Activated T-helper 9 cell treated with anti-CD3 and anti-CD28 coated beads, Interleukin-2, amount 50 U/mL, for 16 hours (primary cell): Measurements from ENCODE around the gene LDHB.
"Not testable (repeated sequence)": the region's sequence is repeated elsewhere in the genome, so short reads cannot be mapped to it uniquely, and the experiment has no call there.

Experiments
- DNase-seq: peaks from one replicate; pipeline ENCODE4 v3.0.0-alpha.2; 2020; ENCODE audit warnings: low read depth

LDHB gene

DNA sequence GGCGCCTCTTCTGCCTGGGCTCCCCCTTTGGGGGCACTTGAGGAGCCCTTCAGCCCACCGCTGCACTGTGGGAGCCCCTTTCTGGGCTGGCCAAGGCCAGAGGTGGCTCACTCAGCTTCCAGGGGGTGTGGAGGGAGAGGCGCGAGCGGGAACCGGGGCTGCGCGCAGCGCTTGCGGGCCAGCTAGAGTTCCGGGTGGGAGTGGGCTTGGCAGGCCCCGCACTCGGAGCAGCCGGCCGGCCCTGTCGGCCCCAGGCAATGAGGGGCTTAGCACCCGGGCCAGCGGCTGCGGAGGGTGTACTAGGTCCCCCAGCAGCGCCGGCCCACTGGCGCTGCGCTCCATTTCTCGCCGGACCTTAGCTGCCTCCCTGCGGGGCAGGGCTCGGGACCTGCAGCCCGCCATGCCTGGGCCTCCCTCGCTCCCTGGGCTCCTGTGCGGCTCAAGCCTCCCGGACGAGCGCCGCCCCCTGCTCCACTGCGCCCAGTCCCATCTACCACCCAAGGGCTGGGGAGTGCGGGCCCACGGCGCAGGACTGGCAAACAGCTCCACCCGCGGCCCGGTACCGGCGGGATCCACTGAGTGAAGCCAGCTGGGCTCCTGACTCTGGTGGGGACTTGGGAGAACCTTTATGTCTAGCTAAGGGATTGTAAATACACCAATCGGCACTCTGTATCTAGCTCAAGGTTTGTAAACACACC is 3.9 kb upstream of the LDHB start:
- not testable (repeated sequence) for DNase-seq

DNA sequence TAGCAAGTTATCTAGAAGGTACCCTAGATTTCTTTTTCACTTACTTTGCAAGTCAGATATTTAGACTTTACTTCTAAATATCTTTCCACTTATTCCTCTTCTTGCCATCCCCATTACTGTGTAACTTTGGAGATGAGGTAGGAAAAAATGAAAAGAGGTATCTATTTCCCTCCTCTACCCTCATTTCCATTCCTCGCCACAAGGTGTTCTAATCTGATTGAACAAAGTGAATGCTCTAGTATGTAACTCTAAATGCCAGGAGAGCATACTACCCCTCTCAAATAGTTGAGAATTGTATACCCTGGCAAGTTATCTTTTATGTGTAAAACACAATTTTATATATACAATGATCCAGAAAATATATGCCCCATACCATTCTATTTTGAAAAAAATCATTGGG is 1.7 kb upstream of the LDHB start:
- DNase-seq = no peak

DNA sequence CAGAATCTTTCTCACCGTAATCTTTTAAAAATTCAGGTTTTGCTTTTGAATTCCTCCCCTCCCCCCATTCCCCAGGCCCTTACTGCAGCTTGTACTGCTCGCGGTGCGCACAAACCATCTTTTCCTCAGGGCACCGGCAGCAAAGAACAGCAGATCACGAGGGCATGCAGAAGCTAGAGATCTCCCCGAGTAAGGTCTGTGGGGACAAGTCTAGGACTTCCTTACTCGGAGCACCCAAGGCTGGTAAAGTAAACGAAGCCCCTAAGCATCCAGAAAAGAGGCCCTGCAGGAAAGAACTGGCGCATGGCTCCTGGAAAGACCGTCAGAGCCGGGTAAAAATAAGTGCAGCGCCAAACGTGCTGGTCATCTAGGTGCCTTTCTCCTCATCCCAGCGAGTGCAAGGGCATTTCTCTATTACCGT is 727 bp downstream of the LDHB start:
- DNase-seq = peak; percentile 18

DNA sequence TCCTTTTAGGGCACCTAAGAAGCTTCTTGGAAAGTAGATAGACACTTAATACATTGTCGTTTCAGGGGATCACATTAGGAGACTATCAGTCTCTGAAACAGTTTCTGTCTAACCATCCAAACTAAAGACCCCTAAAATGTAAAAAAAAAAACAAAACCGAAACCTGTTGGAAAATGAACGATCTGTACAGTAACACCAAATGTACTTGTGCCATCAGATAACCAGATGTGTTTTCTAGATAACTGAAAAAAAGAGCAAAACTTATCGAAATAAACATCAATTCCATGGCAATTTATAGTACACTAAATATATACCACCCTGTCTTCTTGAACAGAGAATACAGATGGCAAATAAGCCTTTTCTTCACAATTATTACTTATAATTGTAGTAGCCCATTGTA is 2.1 kb downstream of the LDHB start:
- no peak for DNase-seq

DNA sequence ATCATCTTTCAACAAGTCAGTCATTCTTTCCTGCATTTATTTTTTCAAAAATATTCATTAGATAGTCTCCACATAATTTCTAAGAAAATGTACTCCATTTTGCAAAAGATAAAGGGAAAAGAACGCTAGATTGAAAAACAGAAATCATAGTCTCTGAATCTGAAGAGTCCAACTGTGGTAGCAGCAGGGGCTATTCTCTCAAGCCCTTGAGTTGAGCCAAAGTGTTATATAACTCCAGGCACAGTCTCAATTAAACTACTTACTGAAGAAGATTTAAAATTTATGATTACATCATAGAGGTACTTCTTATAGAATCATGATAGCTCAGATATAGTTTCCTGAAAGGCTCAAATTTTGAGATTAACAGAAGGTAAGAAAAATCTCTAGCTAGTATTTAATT is 5.8 kb downstream of the LDHB start:
- no peak for DNase-seq

DNA sequence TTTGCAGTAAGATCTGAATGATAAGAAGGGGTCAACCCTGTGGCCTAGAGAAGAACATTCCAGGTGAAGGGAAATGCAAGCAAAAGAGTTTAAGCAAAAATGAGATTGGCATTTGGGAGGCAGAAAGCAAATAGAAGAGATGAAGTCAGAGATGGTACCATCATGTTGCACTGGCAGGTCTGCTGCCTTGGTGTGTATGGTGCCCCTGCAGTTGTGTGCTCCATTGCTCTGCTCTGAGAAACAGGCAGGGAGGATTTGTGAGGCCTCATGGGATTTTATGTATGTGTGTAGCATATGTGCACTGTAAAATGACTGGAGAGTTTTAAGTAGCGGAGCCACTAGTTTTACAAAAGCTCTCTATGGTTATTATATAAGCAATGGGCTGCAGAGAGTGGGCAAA is 6.6 kb downstream of the LDHB start:
- no peak for DNase-seq

DNA sequence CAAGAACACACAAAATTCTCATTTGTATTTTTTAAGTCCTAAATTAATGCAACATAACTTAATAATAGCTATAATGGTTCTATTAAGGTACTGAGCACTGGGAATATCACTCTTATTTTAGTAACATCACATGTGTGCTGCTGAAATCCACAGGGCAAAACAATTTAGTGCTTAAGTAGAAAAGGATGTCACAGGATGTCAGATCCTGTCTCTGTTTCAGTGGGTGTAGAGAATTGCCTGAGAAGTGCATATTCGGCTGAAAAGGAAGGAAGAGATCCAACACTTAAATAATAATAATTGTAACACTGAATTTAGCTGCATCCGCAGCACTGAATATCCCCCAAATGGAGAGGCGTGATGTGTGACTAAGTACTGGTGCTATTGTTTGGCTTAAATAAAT is 8.6 kb downstream of the LDHB start:
- DNase-seq = no peak

DNA sequence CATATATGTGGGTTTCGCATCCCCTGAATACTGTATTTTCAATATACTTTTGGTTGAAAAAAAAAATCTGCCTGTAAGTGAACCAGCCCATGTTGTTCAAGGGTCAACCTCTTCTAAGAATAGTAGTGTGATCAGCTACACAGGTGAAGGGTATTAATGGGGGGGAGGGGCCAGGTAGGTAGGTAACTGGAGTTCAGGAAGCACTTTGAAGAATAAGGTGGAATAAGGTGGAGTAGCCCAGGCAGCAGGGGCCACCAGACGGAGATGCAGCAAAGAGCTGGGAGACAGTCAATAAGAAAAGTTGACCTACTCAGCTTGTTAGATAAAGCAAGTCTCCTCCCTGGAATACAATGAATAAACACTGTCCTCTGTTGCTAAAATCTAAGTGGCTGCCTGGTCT is 9.3 kb downstream of the LDHB start:
- DNase-seq = no peak

DNA sequence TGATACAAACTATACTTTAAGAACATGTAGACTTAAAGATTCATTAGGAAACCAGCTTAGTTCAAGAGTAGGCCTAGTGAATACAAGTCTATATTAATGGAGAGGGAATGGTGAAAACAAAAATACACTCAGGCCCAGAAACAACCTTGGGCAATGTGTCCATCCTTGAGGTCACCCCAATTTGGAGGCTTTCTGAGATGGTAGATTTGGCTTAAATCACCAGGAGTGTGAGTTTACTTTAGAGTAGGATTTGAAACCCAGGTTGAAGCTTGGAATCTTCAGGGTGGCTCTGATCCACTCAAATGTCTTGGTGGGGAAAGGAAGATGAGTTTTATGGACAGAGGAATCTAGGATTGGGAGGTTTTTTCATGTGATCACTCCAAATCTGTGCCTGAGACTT is 10.5 kb downstream of the LDHB start:
- no peak for DNase-seq

DNA sequence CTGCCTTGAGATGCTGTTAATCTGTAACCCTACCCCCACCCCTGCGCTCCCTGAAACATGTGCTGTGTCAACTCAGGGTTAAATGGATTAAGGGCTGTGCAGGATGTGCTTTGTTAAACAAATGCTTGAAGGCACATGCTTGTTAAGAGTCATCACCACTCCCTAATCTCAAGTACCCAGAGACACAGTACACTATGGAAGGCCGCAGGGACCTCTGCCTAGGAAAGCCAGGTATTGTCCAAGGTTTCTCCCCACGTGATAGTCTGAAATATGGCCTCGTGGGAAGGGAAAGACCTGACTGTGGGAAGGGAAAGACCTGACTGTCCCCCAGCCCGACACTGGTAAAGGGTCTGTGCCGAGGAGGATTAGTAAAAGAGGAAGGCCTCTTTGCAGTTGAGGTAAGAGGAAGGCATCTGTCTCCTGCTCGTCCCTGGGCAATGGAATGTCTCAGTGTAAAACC is 12.6 kb downstream of the LDHB start:
- not testable (repeated sequence) for DNase-seq

DNA sequence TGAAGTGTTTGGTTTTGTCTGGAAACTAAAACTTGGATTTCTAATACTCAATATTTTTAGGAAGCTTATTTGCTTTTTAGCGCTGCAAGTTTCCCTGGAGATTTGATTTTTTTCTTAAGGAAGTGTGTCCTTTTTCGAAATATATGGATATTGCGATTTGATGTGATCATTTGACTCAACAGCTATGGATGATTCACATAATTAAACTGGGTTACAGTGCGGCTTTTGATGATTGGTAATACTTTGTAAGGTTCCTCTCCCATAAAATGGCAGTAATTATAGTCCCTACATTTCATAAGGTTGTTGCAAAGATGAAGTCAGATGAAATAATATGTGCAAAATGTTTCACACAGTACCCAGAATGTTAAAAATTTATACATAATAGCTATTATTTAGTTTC is 13.1 kb downstream of the LDHB start:
- no peak for DNase-seq

DNA sequence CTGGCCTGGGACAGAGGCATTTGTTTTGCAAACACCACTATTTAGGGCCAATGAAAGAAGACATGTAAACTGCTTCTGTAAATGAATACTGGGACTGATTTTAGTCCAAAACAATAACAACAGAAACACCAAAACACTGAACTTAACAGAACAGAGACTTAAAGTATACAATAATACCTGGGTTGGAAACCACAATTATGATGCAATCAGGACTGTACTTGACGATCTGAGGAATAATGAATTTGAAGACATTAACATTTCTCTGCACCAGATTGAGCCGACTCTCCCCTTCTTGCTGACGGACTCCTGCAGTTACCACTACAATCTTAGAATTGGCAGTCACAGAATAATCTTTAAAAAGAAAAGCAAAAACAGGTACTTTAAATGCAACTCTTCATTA is 13.9 kb downstream of the LDHB start:
- DNase-seq = no peak

DNA sequence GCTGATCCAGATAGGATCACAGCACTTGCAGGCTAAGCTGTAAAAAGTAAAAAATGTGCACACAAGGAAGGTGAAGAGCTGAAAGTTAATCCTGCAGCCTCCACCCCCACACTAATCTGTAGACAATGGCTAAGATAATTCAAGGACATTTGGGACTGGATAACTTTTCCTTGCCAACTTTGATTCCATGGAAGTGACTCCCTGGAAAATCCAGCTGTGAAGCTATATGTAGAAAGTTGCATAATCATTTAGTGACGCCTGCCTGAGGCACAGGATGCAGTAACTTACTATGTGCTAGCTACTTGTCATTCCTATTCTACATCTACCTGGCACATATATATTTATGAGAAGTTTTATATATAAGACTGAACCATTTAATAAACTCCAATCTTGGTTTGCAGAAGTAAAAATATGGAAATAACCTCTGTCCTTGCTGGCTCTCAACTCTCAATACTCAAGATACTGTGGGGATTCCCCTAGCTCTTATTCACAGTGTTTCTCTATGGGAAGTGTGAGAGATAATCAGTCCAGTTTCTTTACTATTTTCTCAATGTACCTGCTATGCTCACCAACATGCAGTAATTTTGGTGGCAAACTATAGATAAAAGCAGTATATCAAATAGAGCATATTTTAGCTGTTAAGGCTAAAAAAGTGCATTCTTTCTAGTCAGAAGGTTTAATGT is 14.8 kb downstream of the LDHB start:
- DNase-seq = no peak

DNA sequence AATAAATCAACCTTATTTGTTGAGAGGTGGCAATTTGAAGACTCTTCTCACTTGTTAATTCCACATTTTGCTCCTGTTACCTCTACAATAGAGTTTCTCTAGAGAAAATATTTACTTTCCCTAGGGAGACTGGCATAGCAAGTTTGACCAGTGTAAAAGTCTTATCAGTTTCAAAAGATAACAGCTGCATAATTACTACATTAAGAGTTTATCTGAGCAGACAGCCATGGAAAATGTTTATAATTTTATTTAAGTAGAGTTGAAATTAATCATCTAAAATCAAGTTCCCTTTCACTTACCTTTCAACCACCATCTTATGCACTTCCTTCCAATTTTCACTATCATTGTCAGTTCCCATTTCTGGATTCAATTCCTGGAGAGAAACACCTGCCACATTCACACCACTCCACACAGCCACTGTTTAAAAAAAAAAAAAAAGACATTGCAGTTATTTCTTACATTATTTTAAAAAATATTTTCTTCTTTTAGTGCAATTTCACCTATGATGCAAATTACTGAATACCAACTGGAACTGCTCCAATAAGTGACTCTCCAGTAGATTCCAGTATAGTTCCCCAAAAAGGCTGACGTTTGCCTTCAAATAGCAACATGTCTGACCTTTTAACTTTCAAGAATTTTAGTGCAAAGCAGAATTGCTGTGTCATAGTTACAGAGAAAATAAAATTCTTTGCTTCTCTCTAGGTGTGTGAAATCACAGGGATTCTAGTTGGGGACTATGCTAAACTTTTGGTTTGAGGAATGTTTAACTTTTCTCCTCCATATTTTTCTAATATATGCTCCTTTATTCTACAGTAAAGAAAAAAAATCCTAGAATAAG is 19.4 kb downstream of the LDHB start:
- DNase-seq = no peak

DNA sequence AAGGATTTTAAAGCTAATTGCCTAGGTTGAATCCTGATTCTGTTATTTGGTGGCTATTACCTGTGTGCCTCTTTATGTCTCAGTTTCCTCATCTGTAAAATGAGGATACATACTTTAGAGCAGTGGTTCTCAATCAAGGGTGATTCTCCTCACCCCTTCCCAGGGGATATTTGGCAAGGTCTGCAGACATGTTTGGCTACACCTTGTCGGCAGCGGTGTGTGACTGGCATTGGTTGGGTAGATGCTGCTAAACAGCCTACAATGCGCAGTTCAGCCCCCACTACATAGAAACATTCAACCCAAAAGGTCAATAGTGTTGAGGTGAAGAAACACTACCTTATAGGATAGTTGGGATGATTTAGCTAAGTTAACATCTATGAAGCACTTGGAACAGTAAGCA is 23.4 kb downstream of the LDHB start:
- DNase-seq = no peak

DNA sequence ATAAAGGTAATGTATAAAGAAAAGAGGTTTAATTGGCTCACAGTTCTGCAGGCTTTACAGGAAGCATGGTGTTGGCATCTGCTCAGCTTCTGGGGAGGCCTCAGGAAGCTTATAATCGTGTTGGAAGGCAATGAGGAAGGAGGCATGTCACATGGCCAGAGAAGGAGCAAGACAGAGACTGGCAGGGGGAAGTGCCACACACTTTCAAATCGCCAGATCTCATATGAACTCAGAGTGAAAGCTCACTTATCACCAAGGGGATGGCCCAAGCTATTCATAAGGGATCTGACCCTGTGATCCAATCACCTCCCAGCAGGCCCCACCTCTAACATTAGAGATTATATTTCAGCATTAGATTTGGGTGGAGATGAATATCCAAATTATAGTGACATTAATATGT is 26.3 kb downstream of the LDHB start:
- no peak for DNase-seq

DNA sequence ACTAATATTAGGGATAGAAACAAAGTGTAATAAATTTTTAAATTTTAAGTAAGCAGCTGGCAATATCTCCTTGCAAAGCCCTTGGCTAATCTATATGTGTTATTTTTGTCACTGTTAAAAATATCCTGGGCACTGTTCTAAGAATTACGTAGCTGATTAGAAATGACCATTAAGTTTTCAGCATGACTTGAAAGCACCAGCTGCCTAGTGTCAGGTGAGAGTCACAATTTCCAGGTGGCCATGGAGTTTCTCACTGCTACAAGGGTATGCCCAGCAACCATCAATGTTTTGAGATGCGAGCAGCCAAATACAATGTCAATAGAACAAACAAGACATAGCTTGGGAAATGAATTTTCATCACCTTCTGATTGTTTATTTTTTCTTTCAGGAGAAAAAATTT is 29.7 kb downstream of the LDHB start:
- no peak for DNase-seq

DNA sequence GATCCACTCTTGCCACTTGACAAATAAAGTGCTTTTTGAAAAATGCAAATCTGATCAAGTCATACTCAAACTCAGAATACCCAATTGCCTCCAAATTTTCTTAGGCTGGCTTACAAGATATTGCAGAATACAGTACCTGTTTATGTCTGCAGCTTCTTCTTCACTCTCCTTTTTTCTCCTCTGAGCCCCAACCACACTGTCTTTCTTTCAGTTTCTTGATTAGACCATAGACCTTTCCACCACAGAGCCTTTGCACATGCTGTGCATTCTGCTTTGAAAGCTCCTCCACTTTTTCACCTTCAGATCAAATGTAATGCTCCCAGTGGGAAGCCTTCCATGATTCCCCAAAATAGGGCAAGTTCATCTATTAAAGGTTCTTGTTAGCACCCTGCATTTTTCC is 39.1 kb downstream of the LDHB start:
- DNase-seq = no peak

DNA sequence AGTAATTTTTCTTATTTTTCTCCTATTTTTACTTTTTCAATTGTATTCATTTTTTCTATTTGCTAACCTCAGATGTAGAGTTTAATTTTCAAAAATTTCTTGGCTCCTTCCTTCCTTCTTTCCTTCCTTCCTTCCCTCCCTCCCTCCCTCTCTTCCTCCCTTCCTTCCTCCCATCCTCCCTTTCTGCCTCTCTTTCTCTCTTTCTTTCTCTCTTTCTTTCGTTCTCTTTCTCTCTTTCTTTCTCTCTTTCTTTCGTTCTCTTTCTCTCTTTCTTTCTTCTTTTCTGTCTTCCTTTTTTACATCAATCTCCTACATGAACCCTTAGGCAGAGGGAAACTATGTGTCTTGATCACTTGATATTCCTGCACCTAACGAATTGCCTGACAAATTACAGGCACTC is 40.6 kb downstream of the LDHB start:
- DNase-seq = no peak

DNA sequence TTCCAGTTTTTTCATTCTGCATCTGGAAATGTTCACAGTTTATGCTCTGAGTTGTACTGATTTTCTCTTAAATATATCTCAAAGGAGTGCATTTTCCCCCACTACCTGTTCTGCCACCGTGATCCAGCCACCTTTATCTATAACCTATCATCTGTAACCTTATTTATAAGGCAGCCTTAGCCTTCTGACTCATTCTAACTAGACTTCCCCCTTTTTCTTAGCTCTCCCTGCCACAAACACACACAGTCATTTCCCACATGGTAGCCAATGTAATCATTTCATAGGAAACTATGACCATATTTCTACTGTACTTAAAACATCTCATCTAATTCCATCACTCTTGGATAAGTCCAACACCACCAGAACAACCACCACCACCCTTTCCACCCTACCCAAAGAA is 42.2 kb downstream of the LDHB start:
- no peak for DNase-seq

DNA sequence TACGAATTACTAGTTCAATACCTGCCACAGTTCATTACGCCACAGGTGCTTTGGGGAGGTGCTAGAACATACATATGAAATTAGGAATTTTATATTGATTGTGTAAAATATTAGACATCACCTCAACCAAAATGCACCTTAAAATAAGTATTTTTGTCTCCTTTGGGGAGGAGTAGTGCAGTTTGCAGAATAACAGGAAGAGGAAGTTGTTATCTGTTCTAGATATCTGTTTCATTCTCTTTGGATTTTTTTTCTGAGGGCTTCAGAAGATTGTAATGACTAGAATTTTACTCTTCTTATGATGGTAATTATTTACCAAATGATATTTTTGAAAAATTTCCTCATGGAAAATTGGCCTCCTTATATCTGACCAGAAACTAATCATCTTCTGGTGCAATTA is 43.1 kb downstream of the LDHB start:
- no peak for DNase-seq

DNA sequence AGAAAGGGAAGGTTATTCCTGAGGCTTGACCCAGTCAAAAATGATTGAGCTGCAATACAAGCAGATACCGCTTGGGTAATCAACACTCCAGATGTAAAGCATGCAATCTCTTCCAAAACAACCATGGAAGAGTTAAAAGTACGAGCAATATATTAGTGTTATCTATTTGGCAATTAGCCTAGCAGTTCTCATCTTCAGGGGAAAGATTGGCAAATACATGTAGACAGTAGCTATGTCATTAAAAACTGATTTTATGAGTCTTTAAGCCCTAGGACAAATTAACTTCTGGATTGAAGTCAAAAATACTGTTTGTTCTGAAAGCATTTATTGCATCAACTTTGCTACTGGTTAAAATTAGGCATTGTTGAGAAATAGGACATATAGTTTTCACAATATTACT is 43.7 kb downstream of the LDHB start:
- no peak for DNase-seq

DNA sequence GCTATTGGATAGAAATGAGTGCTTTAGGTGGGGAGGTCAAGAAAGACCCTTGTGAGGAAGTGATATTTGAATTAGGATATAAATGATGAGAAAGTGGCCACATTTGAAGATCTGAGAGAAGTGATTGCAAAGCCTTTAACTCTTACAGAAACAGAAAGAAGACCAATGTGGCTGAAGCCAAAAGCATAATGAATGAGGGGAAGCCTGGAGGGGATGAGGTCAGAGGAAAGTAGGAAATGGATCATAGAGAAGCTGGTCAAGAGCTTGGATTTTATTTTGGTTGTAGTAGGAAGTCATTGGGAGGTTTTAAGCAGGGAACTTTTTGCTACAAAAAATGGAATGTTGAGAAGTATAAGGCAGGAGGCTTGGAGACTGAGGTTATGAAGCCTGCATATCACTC is 49.4 kb downstream of the LDHB start:
- no peak for DNase-seq
